ENCODE results near the gene TYMP.
"Not testable (repeated sequence)": the region's sequence is repeated elsewhere in the genome, so short reads cannot be mapped to it uniquely, and the experiment has no call there.

TYMP gene

DNA sequence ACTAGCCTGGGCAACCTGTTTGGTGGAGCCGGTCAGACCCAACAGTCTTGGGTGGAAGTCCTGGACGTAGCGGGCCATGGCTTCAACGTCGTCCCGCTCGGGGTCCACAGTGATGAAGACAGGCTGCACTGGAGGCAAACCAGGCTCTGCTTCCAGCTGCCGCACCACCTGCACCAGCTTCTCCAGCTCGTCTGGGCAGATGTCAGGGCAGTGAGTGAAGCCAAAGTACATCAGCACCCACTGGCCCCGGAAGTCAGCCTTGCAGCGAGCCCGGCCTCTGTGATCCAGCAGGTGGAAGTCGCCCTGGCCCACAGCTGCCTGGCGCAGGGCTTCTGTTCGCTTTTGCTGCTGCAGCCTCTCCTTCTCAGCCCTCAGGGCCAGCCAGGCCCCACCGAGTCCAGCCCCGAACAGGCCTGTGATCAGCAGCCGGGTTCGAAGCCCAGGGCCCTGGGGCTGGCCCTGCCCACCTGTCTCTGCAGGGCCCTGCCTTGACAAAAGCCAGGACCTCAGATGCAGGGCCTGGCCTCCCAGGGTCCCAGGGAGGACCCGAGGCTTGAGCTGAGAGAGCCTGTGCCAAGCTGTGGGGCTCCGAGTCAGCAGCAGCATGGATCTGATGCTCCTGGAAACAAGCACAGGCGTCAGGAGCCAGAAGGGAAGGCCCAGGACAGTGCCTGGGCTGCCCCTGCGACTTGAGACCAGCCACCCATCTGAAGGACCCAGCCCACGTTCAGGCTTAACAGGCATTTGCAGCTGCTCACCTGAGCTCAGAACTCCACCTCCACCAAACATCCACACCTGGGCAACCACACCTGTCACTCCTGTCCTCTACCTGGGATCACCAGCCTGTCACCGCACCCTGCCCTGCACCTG, 5.8 kb downstream of the TYMP start:
- no peak for DNase-seq

DNA sequence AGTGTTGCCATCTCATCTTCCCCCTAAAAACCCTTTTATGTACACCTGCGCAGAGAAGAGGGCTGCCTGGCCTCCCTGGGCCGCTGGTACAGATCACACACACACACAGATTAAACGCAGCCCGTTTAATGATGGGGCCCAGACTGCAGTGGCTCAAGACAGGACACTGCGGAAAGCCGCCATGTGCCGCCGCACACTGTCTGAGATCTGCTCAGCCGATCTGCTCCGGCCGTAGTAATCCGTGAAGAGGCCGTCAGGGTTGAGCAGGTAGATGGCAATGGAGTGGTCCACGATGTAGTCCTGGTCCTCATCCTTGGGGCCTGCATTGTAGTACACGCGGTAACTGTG, 6.4 kb downstream of the TYMP start:
- DNase-seq: no peak

DNA sequence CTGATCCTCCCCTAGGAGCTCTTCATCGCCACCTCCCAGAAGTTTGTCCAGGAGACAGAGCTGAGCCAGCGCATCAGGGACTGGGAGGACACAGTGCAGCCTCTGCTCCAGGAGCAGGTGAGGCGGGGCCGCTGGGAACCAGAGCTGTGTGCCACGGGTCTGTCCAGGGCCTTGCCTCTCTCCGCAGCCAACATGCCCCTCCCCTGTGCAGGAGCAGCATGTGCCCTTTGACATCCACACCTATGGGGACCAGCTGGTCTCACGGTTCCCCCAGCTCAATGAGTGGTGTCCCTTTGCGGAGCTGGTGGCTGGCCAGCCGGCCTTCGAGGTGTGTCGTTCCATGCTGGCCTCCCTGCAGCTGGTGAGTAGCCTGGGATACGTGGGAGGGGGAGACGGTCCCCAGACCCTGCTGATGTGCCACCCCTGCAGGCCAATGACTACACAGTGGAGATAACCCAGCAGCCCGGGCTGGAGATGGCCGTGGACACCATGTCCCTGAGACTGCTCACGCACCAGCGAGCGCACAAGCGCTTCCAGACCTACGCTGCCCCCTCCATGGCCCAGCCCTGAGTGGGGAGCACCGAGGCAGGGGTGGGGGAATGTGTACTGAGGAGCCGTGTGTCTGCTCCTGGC, 6.9 kb downstream of the TYMP start:
- DNase-seq: no peak

DNA sequence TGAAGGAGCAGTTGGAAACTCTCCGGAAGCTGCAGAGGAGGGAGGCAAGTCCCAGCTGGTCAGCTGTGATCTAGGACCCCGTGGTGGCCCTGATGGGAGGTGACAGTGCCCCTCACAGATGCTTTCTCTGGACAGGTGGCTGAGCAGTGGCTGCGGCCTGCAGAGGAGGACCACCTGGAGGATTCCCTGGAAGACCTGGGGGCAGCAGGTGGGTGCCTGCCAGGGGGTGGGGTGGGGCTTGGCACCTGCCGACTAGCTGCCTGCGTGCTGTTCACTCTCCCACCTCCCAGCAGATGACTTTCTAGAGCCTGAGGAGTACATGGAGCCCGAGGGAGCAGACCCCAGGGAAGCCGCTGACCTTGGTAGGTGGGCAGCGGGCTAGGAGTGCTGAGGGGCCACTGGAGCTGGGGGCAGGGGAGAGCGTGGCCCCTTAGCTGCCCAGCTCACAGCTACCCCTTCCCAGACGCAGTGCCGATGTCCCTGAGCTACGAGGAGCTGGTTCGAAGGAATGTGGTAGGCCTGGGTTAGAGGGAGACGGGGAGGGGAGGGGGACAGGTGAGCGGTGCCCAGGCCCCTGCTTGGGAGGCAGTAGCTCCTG, 7.5 kb downstream of the TYMP start:
- no peak for DNase-seq

DNA sequence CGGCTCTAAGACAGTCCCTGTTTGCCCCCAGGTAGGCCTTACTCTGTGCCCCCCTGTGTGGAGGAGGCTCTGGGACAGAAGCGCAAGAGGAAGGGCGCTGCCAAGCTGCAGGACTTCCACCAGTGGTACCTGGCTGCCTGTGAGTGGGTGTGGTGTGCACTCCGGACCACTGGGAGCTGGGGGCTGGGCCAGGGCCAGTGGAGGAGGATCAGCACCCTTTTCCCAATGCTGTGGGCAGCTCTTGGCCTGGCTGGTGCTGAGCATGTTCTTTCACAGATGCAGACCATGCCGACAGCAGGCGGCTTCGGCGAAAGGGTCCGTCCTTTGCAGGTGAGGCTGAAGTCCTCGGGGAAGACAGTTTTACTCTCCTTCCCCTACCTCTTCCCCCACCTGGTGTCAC, 8.1 kb downstream of the TYMP start:
- DNase-seq: no peak

DNA sequence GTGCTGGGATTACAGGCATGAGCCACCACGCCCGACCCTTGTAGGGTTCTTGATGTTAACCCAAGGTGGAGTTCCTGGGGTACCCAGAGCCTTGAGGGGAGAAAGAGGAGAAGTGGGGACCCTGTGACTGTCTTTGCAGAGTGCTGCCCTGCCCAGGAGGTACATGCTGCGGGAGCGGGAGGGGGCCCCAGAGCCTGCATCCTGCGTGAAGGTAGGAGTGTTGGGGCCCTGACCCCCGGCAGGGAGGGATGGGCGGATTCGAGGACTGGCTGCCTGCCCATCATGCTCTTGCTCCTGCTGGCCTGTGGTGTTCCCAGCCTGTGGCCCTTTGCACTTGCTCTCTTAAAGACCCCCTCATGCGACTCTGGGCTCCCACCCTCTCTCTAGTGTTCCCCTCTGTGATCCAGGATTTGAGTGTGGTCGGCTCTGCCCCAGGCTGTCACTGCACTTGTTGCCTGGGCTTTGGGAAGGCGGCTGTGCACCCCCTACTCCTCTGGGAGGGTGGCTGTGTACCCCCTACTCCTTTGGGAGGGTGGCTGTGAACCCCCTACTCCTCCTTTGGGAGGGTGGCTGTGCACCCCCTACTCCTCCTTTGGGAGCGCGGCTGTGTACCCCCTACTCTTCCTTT, 8.9 kb downstream of the TYMP start:
- no peak for DNase-seq

DNA sequence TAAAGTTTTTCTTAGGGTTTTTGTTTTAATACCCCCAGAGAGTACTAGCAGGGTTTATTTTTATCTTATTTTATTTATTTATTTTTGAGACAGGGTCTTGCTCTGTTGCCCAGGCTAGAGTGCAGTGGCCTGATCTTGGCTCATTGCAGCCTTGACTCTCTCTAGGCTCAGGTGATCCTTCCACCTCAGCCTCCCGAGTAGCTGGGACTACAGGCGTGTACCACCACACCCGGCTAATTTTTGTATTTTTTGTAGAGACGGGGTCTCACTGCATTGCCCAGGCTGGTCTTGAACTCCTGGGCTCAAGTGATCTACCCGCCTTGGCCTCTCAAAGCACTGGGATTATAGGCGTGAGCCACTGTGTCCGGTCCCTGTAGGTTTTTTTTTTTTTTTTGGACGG, 9.6 kb downstream of the TYMP start:
- not testable (repeated sequence) for DNase-seq

DNA sequence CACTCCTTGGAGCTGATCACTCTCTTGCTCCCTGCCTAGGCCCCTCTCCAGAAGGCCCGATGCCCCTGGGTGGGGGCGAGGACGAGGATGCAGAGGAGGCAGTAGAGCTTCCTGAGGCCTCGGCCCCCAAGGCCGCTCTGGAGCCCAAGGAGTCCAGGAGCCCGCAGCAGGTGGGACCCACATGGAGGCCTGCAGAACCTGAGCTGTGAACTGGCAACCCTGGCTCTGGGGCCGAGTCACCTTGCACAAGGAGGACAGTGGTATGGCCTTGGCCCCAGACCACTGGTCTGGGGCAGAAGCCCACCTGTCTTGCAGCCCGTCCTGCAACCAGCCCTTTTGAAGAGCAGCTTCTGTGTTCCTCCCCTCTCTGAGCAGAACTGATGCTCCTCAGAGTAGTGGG, 10.7 kb downstream of the TYMP start:
- no peak for DNase-seq

DNA sequence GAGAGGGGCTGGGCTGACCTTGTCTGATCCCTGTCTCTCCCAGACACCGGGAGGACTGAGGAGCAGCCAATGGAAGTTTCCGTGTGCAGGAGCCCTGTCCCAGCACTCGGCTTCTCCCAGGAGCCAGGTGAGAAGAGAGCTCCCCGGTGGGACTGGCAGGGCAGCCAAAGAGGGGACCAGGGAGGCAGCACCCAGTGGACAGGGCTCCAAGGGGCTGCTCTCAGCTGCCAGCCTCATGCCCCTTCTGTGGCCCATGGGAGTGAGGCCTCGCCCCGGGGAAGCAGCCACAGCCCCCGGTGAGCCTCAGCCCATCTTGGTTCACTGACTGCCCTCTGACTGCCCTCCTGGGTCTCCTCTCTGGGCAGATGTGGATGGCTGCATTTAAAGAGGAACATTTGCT, 11.2 kb downstream of the TYMP start:
- DNase-seq: no peak

DNA sequence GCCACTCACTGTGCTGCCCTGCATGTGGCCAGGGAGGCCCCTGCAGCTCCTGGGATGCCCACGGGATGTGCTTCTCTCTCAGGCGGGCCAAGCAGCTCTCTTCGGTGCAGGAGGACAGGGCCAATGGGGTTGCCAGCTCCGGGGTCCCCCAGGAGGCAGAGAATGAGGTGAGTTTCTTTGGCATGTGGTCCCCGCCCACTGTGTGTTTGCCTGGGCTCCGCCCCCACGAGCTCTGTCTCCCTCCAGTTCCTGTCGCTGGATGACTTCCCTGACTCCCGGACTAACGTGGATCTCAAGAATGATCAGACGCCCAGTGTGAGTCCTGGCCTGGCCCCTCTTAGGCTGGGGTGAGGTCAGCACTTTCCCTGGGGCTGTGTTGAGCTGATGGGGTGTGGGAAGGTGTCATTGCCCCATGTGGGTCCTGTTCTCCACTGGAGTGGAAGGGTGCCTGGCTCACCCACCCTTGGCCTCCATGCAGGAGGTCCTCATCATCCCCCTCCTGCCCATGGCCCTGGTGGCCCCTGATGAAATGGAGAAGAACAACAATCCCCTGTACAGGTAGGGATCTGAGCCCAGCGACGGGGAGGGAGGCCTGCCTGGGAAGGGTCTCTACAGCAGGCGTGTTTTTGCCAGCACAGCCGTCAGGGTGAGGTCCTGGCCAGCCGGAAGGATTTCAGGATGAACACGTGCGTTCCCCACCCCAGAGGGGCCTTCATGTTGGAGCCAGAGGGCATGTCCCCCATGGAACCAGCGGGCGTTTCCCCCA, 12.1 kb downstream of the TYMP start:
- no peak for DNase-seq

DNA sequence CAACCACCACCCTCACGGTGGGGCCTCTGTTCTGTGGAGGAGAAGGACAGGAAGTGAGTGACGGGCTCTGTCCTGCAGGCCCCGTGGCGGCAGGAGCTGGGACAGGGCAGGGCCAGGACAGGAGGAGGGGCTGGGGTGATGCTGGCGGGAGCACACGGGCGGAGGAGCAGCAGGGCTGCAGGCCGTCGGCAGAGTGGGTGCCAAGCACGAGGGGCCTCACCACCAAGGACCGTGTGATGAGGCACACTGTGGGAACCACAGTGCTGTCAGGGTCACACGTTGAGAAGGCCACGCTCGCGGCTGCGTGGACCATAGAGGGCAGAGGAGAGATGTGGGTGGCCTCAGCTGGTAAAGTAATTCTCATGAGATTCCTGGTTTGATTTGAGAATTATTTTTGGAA, 12.9 kb downstream of the TYMP start:
- DNase-seq: no peak

DNA sequence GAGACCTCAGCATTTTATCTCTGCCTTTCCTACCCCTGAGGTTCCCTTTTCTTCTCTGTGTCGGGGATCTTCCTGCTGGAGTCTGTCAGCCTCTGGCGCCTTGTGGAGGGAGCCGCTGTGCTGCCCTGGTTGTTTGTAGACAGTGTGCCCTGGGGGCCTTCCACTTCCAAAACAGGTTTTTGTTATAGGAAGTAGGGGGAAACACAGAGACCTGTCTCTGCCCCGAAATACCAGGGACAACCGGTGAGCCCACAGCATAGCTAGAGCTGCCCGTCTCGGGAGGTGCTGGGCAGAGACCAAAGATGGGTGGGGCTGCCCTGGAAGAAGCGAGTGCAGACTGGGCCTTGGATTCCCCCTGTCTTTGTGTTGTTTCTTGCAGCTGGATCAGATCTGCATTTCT, 13.7 kb downstream of the TYMP start:
- no peak for DNase-seq

DNA sequence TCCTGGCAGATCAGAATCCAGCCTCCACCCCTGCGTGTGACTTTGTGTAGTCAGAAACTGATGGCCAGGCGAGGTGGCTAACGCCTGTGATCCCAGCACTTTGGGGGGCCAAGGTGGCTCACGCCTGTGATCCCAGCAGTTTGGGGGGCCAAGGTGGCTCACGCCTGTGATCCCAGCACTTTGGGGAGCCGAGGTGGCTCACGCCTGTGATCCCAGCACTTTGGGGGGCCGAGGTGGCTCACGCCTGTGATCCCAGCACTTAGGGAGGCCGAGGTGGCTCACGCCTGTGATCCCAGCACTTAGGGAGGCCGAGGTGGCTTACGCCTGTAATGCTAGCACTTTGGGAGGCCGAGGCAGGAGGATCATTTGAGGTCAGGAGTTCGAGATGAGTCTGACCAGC, 16.6 kb downstream of the TYMP start:
- no peak for DNase-seq

DNA sequence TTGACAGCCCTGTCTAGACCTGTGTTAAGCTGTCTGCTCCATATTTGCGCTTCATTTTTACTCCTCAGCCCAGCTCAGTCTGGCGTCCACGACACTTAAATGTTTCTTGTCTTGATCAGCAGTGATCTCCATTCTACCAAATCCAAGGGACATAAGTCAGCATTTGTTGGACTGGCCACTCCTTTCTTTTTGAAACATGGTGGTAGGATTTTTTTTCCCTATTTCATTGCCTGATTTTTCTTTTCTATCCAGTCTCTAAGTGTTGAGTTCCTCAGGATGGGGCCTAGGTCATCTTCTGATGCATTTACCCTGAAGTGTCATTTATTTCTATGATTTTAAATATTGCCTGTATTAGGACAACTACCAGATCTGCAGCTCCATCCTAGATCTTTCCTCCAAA, 20.9 kb downstream of the TYMP start:
- DNase-seq: no peak

DNA sequence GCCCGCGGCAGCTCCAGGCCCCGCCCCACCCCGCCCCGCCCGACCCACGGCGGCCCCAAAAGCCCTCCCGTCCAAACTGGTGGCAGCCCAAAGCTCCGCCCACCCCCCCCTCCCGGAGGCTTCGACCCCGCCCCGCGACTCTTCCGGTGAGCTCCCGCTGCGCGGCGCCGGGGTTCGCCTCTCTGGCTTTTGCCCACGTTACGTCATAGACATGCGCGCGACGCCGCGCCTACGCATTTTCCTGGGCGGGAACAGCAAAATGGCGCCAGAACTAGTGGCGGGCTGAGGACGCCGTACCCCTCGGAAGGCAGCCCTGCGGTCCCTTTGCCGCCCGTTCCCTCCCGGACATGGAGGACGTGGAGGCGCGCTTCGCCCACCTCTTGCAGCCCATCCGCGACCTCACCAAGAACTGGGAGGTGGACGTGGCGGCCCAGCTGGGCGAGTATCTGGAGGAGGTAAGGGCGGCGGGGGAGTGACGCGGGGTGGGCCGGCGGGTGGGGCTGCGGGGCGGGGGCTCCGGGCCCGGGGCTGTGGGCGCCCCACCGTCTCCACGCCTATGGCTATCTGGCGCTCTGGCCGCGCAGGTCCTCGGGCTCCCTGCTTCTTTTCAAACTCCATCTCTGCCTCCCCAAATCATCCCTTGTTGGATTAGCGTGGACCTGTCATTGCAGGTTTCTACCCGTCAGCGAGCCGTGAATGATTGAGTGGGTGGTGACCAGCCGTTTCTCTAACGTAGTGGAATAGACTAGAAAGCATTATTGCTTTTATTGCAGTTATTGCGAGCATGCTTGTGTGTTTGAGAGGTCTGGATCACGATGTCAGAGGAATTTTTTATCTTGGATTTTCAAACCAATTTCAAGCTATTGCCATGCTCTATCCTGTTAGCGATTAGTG, 21.6 kb downstream of the TYMP start, which contains the start of gene NCAPH2:
Gene NCAPH2 (plus strand): TSS at position 234 of the 894 bp plus-strand sequence. CDS start 114 bp downstream, at position 348.
- peak; percentile 100 for DNase-seq

DNA sequence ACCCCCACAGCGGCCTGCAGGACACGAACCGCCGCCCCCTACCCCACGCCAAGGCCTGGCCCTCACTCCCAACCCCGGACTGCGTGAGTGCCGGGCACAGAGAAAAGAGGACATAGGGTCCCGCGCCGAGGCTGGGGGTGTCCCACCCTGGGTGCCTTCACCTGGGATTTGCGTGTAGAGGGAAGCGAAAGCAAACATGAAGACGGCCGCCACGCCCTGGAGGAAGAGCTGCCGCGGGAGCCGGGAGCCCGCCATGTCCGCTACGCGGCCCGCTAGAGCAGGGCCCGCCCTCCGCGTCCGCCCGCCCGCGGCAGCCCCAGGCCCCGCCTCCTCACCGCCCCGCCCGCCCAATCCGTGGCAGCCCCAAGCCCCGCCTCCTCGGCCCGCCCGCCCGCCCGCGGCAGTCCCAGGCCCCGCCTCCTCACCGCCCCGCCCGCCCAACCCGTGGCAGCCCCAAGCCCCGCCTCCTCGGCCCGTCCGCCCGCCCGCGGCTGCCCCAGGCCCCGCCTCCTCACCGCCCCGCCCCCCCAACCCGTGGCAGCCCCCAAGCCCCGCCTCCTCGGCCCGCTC, 22.3 kb downstream of the TYMP start, which contains the start of gene LMF2:
Gene LMF2 (minus strand): TSS at position 282 of the 570 bp plus-strand sequence. CDS start 27 bp downstream, at position 255.
- peak; percentile 97 for DNase-seq

DNA sequence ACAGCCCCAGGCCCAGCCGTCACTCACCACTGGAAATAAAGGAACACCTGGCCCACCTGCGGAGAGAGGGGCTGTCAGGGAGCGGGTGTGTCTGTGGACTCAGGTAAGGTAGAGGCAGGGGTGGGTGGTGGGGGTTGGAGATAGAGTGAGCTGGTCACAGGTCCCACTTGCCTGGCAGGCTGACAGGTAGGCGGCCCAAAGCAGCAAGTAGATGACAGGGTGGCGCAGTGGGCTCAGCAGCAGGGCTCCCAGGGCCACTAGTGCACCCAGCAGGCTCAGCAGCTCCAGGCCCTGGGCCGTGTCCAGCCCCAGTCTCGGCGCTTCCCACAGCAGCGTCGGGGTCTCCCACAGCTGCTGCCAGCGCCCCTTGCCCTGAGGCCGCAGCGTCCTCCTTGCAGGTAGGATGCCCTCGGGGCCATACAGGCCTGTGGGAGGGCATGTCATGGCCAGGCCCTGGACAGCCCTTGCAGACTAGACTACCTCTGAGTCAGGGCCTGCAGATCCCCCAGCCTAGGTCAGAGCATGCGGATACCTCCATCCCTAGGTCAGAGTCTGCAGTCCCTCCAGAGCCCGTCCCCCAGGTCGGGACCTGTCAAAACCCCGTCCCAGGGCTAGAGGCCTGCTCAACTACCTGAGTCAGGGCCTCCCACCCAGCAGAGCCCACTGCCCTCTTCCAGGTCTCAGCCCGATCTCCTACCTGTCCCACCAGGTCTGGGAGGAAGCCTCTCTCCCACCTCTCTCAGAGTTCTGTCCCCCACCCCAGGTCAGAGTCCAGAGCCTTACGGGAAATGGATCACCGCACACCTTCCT, 23.0 kb downstream of the TYMP start:
- DNase-seq: no peak

DNA sequence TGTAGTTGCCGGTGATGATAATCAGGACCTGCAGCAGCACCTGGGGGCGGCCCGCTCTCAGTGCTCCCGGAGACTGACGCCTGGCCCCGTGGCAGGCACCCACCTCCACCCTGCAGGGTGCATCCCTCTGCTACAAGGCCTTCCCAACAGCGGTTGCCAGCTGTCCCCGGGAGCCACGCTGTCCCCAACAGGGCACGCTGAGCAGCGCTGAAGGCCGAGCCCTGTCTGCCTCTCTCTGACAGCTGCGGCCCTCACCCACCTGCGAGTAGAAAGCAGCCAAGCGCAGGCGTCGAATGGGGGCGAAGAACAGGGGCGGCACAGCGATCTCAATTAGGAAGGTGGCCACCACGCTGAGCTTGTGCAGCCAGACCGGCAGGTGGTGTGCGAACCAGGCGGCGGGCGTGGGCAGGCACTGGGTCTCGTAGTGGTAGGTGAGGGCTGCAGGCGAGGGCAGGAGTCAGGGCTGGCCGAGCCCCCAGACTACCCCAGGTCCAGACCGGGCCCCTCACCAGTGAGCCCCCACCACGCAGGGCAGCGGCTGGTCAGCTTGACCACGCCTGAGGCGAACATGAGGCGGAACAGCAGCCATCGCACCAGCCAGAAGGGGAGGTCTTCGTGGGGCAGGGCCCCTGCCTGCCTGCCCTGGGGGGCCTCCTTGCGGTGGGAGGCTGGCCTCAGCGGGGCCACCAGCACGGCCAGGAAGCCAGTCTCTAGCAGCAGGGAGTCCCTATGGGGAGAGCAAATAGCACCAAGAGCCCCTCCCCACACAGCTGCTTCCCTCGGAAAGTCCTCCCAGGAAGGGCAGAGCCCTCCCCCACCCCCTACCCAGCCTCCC, 23.8 kb downstream of the TYMP start:
- DNase-seq: no peak

DNA sequence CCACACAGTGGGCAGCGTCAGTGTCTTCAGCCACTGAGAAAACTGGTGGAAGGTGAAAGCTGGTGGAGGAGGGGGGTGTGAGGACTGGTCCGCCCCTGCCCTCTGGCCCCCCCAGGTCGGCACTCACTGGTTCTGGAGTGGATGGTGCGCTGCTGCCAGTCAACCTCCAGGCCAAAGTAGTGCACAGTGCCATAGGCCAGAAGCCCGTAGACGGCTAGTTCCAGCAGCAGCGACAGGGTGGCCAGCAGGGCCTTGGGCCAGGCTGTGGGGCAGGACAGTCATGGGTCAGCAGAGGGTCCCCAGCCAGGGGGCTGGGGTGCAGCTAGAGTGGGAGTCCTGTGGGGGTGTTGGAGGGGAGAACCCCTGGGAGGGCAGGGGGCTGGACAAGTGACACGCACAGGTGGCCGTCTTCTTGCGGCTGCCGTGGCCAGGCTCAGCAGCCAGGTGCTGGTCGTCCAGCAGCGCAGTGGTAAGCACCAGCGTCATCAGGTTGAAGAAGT, 24.5 kb downstream of the TYMP start:
- no peak for DNase-seq
